HG03520 (cell line): Measurements from ENCODE around the gene NOX5.
"Not testable (repeated sequence)": the region's sequence is repeated elsewhere in the genome, so short reads cannot be mapped to it uniquely, and the experiment has no call there.

ENCODE experiments used
- ATAC-seq: cut with Tn5 transposase; IDR thresholded peaks from one replicate; pipeline ENCODE4 v1.9.1; 2021; ENCODE audit warnings: mild to moderate bottlenecking, moderate library complexity; ENCODE audit not compliant: unreplicated experiment

Gene NOX5

GRCh38 chr15:69014454-69014853 is at the start of gene NOX5:
Gene NOX5, plus strand, starts transcription at chr15:69014695. Its CDS starts 41 bp downstream, at chr15:69014736.
- no peak for ATAC-seq

GRCh38 chr15:68966996-68967395 is 47.5 kb upstream of the NOX5 start:
- ATAC-seq = no peak

- ATAC-seq = no peak
Measured at GRCh38 chr15:68967948-68968347, 46.5 kb upstream of the NOX5 start.

GRCh38 chr15:68969298-68969697 is 45.2 kb upstream of the NOX5 start:
- no peak for ATAC-seq

GRCh38 chr15:68972201-68973065 is 42.1 kb upstream of the NOX5 start:
- ATAC-seq = no peak

- ATAC-seq = not testable (repeated sequence)
Measured at GRCh38 chr15:68975651-68976160, 38.8 kb upstream of the NOX5 start.

- not testable (repeated sequence) for ATAC-seq
Measured at GRCh38 chr15:68977426-68977825, 37.1 kb upstream of the NOX5 start.

- no peak for ATAC-seq
Measured at GRCh38 chr15:68979006-68979405, 35.5 kb upstream of the NOX5 start.

- ATAC-seq = no peak
Measured at GRCh38 chr15:68979816-68980215, 34.7 kb upstream of the NOX5 start.

GRCh38 chr15:68980786-68981185 is 33.7 kb upstream of the NOX5 start:
- no peak for ATAC-seq

- no peak for ATAC-seq
Measured at GRCh38 chr15:68981941-68982340, 32.6 kb upstream of the NOX5 start.

GRCh38 chr15:68982976-68983563 is 31.4 kb upstream of the NOX5 start:
- ATAC-seq = no peak

GRCh38 chr15:68983961-68984481 is 30.5 kb upstream of the NOX5 start:
- no peak for ATAC-seq

- ATAC-seq = no peak
Measured at GRCh38 chr15:68984586-68984985, 29.9 kb upstream of the NOX5 start.

- ATAC-seq = no peak
Measured at GRCh38 chr15:68985361-68985891, 29.1 kb upstream of the NOX5 start.

- ATAC-seq = no peak
Measured at GRCh38 chr15:68986322-68986721, 28.2 kb upstream of the NOX5 start.

GRCh38 chr15:68987120-68987519 is 27.4 kb upstream of the NOX5 start:
- ATAC-seq = no peak

- no peak for ATAC-seq
Measured at GRCh38 chr15:68987676-68988075, 26.8 kb upstream of the NOX5 start.

- ATAC-seq = no peak
Measured at GRCh38 chr15:68989541-68990230, 24.8 kb upstream of the NOX5 start.

- no peak for ATAC-seq
Measured at GRCh38 chr15:68990231-68990991, 24.1 kb upstream of the NOX5 start.
